ENCODE measurements around the gene TRAF3IP1.

DNA sequence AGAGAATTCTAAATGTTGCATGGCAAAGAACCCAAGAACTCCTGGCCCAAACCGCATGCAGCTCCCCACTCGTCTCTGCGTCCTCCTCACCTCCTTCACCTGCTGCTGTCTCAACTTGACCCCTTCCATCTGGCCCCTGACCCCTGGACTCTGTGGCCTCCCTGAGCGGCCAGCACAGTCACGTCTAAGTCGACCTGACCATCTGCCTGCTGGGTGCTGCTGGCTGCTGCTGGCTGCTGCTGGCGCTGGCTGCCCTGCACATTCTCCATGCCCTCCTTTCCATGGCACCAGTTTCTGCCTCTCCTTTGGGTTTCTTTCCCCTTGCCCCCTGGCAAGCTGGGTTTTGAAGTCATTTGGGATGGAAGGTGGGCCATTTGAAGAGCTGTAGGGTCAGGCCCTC lies 76.3 kb downstream of the TRAF3IP1 start:
- TF ChIP-seq, protein P1, sequence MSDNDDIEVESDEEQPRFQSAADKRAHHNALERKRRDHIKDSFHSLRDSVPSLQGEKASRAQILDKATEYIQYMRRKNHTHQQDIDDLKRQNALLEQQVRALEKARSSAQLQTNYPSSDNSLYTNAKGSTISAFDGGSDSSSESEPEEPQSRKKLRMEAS (IDR thresholded peaks at IDR 0.05; ENCODE audit: low read depth, low read length), result no peak
- TF ChIP-seq, protein P2, sequence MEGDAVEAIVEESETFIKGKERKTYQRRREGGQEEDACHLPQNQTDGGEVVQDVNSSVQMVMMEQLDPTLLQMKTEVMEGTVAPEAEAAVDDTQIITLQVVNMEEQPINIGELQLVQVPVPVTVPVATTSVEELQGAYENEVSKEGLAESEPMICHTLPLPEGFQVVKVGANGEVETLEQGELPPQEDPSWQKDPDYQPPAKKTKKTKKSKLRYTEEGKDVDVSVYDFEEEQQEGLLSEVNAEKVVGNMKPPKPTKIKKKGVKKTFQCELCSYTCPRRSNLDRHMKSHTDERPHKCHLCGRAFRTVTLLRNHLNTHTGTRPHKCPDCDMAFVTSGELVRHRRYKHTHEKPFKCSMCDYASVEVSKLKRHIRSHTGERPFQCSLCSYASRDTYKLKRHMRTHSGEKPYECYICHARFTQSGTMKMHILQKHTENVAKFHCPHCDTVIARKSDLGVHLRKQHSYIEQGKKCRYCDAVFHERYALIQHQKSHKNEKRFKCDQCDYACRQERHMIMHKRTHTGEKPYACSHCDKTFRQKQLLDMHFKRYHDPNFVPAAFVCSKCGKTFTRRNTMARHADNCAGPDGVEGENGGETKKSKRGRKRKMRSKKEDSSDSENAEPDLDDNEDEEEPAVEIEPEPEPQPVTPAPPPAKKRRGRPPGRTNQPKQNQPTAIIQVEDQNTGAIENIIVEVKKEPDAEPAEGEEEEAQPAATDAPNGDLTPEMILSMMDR (IDR thresholded peaks at IDR 0.05; ENCODE audit: low read depth, low read length), result no peak
- no peak for TF ChIP-seq POLR2A (IDR thresholded peaks at IDR 0.05; ENCODE audit: extremely low read depth, insufficient read length)

Data from NB4 (cell line).